Renal cortical epithelial cell (primary cell): ENCODE data around the gene PPL. TPM values are rescaled to one million over a fixed set of nuclear protein-coding genes. Genes with fewer than 3 reads are reported as not detected.
A peak's percentile ranks its signal among the peaks of the same experiment; 100 is the strongest.
"Not testable (repeated sequence)": the region's sequence is repeated elsewhere in the genome, so short reads cannot be mapped to it uniquely, and the experiment has no call there.

Experiments
- DNase-seq: peaks from one replicate; pipeline ENCODE4 v3.0.0-alpha.2; 2011; ENCODE audit warnings: low read depth
- total RNA-seq: library from RNA; depleted of rRNA; stranded (reverse); fragments of >200 nt; gene quantifications from 2 replicates; pipeline ENCODE4 v1.2.3, GENCODE V29; 2014

Gene PPL
- 17.0 and 35.4 TPM in 2 replicates for total RNA-seq

GRCh38 chr16:4936991-4937781, at the start of gene PPL:
Gene PPL, minus strand, starts transcription at chr16:4937148. Its CDS starts 103 bp downstream, at chr16:4937045.
- peak; percentile 43 for DNase-seq

- DNase-seq = no peak
Measured at GRCh38 chr16:4984174-4984990, 47.4 kb upstream of the PPL start.

- no peak for DNase-seq
Measured at GRCh38 chr16:4982056-4982867, 45.3 kb upstream of the PPL start.

- no peak for DNase-seq
Measured at GRCh38 chr16:4981473-4981872, 44.5 kb upstream of the PPL start.

GRCh38 chr16:4980691-4981090, 43.7 kb upstream of the PPL start:
- DNase-seq = no peak

- DNase-seq = no peak
Measured at GRCh38 chr16:4979736-4980660, 43.0 kb upstream of the PPL start.

- DNase-seq = no peak
Measured at GRCh38 chr16:4979164-4979563, 42.2 kb upstream of the PPL start.

- DNase-seq = no peak
Measured at GRCh38 chr16:4976611-4977145, 39.7 kb upstream of the PPL start.

- DNase-seq = no peak
Measured at GRCh38 chr16:4976079-4976478, 39.1 kb upstream of the PPL start.

GRCh38 chr16:4972938-4973587, 36.1 kb upstream of the PPL start:
- no peak for DNase-seq

- no peak for DNase-seq
Measured at GRCh38 chr16:4970010-4970409, 33.1 kb upstream of the PPL start.

- DNase-seq = no peak
Measured at GRCh38 chr16:4968879-4969483, 32.0 kb upstream of the PPL start.

- DNase-seq = not testable (repeated sequence)
Measured at GRCh38 chr16:4968278-4968677, 31.3 kb upstream of the PPL start.

GRCh38 chr16:4966736-4967453, 29.9 kb upstream of the PPL start:
- DNase-seq = no peak

GRCh38 chr16:4963527-4963926, 26.6 kb upstream of the PPL start:
- not testable (repeated sequence) for DNase-seq

GRCh38 chr16:4962716-4963115, 25.8 kb upstream of the PPL start:
- no peak for DNase-seq

GRCh38 chr16:4960579-4960978, 23.6 kb upstream of the PPL start:
- no peak for DNase-seq

- DNase-seq = no peak
Measured at GRCh38 chr16:4958510-4959438, 21.8 kb upstream of the PPL start.
